HG03103 (cell line): ENCODE results near the gene MEGF11.

Source experiments
- ATAC-seq: cut with Tn5 transposase; IDR thresholded peaks from one replicate; pipeline ENCODE4 v1.9.1; 2021; ENCODE audit warnings: low read depth; ENCODE audit not compliant: unreplicated experiment

Gene MEGF11

DNA sequence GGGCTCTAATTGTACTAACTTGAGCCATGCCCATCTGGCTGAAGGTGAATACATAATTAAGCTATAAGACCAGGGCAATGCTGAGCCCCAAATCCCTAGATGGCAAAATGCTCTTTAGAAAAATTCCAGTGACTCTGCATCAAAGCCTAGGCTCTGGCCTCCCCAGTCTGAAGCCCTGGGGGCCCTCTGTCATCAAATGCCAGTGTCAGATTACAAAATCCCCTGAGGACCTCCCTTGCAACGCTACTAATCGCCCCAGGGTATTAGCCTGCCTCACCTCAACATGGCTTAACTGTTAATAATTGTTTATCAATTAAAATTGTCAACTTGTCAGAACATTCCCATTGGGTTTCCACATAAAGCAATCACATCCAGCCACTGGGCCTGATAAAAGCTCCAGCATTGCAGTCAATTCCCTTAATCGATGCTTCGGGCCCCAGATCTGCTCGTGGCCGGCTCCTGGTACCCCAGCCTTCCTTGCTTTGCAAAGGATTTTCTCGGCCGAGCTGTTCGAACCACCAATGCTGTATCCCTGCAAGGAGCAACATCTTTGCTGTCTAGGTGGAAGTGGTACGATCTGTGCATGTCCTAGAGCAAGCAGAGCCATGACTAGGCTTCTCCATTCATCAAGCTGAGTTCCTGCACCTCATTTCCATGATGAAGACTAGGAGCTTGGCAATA, 151.7 kb downstream of the MEGF11 start:
- no peak for ATAC-seq

DNA sequence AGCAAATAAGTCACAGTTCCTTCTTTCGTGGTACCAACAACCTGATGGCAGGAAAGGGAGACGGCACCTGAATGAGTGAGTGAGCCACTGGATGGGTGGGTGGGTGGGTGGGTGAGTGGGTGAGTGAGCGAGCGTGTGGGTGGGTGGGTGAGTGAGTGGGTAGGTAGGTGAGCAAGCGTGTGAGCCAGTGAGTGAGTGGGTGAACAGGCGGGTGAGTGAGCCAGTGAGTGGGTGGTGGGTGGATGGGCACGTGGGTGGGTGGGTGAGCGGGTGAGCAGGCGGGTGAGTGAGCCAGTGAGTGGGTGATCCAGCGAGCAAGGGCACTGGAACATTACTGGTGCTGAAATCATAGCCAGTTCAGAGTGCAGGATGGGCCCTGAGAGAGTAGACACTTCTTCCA, 152.8 kb downstream of the MEGF11 start:
- no peak for ATAC-seq

DNA sequence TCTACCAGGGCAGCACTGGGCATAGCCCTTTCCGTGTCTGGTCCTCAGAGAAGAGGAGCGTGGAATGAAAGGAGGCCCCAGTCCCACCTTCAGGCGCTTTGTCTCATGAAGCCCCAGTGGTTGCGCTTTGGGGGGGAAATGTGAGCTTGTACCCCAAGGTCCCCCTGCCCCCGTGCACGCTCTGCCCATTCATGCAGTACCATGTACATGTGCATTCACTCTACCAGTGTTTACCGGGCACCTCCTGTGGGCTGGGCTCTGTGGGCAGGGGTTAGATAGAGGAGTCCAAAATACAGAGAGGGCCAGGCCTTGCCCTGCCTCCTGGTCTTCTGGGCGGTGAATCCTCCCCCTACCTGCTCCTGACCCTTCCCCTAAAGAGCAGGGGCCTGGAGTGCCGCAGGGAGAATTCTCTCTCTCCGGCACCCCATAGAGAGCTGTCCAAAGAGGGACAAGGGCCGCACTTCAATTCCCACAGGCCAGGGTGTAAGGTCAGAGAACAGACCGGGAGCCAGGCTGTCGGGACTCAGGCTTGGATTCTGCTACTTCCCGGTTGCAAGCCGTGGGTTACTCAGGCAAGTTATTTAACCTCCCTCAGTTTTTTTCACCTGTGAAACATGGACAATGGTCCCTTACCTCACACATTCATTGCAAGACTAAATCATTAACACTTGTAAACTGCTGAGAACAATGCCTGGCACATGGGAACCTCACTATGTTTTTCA, 153.4 kb downstream of the MEGF11 start:
- ATAC-seq = no peak

DNA sequence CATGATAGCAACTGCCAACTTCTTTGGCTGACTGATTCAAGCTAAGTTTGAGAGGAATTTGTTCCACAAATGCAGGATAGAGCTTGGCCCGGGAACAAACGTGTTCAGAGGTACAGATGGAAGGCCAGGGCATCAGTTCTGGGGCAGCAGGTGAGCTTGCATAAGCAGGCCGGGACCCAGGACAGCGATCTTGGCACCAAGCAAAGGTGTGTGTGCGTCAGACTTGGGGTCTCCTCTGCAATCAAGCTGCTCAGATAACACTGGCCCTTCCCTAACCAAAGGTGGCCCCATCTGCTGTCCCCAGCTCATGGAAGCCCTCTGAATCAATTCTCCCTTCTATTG, 155.6 kb downstream of the MEGF11 start:
- no peak for ATAC-seq

DNA sequence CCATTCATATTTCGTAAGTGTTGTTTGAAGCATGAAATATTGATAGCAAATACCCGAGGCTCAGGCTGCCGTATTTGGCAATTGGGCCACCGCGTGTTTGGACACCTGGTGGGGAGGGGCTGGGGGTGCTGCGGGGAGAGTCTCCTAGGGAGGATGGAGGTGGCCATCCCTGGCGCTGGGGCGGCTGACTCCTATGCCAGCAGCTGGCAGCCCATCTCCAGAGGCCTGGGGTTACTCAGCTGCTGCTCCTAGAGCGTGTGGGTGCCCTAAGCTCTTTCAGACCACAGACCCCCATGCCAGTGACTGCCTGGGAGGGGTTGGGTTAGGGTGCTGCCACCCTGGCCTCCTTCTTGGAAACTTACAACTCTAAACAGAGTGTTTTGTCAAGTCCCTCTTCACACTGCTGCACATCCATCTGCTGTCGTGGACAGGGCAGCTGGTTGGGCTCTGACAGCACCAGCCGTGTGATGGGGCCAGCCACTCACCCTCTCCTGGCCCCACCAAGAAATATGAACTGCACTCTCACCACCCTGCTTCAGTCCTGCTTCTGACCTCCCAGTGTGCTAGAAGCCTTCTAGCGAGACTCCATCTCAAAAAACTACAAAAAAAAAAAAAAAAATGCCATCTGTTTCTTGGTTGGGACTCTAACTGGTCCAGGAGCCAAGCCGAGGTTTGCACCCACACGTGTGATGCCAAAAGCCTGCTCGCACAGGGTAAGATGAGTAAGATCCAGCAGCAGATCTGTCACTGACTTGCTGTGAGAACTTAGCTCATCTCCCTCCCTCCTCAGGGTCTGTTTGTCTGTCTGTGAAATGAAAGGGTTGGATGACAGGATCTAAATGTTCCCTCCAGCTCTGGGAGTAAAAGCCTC, 156.2 kb downstream of the MEGF11 start:
- no peak for ATAC-seq

DNA sequence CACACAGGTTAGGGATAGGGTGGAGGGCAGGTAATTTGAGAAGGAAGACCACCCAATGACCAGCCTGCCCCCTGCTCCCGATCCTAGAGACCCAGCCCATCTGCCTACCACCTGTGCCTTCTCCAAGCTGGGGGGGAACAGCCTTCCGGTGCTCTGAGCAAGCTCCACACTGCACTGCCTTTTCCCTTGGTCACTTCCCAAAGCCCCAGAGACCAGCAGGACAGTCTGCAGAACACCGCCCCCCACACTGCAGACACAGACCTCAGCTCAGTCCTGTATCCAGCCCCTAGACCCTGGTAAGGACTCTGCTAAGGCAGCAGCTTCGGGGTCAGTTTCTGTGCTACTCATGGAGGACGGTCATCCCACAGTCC, 156.9 kb downstream of the MEGF11 start:
- ATAC-seq = no peak

DNA sequence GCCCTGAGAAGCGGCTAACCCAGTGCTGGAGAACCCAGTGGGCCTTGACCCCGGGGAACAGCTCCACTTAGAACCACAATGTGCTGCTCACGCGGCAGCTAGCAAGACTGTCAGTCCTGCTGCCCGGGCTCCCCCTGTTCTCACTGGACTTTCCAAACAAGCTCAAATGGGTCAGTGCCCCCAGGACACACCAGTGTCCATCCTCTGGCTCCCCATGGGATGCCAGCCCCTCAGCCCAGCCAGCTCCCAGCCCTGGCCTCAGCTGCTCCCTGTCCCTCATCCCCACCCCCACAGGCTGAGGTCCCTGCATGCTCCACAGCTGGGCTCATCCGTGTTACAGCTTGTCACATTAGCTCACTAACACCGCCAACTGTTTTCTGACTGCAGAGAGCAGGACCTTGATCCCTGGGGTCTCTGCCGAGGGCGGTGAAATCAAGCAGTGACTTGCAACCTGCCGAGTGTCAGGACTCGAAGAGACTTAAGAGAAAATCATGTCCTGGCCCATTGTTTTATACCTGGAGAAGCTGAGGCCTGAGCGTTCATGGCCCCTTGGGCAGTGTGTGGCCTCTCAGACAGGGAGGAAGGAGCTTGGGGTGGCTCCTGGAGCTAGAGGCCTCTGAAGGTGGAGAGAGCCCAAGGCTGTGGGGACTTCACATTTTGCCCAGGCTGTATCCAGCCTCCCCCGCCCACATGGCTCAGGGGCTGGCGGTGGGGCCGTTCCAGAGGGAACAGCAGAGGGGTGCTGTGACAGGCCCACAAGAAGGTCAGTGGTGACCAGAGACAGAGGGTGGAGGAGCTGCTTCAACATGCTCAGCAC, 157.5 kb downstream of the MEGF11 start:
- ATAC-seq = no peak

DNA sequence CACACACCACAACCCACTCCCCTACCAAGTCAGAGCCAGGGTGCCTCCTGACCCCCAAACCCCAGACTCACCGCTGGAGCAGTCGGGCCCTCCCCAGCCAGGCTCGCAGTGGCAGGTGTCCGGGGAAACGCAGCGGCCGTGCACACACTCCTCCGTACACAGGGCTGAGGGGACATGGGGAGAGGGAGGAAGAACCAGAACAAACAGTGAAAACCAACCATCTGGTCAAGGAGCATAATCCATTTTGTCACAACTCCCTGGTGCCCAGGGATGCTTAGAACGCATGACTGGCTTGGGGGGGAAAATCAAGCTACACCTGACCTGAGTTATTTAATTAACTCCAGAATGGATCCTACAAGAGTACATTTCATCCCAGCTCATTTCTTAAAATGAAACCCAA, 159.2 kb downstream of the MEGF11 start:
- ATAC-seq = no peak

DNA sequence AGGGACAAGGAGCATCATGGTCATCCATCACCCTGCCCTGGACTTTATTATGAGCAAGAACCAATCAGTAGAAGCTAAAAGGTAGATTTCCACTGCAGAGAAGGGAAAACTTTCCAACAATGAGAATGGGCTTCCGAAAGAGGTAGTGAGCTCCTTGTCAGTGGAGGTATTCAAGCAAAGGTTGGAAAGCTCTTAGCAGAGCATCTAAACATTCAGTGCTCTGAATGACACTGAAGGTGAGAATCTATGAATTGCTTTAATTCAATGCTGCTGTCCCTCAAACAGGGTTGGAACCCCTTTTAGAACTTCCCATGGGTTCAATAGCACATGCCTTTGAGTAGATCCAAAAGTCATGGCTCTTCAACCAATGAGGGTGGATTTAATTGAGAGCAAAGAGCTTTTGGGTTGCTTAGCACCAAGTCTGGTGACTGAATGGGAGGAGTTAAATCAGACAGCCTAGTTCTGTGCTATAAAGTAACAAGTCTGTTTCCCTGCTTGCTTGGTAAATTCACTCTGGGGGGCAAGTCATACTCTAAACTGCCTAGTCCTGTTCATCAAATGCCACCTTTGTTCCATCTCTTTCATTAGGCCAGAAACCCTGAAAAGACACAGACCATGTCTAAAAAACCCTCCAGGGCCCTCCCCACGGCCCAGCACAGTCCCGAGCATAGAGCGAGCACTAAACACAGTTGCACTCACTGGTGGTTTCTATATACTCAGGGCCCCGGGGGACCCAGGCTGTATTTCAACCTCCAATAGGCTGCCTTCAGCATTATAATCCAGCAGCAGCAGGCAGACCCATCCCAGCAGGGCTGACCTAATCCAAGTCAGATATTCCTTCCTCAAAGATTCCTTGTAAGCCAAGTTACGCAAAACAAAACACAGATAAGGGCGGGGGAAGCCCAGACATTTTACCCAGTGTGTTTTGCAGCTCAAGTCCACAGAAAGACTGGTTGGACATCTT, 161.2 kb downstream of the MEGF11 start:
- ATAC-seq = no peak

DNA sequence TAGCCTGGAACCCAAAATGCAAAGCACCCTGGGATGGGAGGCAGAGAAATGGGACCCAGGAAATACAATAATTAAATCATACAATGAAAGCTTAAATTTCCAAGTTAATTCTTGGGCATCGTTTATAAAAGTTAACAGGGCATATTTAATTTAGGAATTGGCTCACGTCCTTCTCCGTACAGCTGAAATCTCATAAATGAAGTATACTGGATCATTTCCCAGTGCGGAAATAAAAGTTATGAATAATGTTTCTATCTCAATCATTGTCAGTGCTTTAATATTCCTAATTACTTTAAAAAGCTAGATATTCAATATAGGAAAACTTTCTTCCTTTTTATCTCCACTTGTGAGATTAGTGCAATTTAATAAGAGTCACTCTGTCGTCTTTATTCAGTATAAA, 164.0 kb downstream of the MEGF11 start:
- ATAC-seq = no peak

DNA sequence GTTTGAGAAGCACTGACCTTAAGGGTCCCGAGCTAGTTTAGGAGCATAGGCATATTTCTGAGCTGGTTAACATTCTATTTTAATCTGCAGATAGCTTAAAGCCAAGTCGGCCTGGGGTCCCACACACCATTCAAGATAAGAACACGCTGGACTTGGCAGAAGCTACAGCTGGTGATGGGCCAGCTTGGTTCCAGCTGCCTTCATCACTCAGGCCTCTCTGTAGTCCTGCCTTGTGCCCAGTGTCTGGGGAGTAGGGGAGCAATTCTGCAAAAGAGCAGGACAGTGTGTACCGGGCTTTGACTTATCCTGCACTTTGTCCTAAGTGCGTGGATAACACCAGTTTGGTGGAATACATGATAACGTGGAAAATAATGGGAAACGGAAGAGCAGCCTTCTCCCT, 164.5 kb downstream of the MEGF11 start:
- no peak for ATAC-seq

DNA sequence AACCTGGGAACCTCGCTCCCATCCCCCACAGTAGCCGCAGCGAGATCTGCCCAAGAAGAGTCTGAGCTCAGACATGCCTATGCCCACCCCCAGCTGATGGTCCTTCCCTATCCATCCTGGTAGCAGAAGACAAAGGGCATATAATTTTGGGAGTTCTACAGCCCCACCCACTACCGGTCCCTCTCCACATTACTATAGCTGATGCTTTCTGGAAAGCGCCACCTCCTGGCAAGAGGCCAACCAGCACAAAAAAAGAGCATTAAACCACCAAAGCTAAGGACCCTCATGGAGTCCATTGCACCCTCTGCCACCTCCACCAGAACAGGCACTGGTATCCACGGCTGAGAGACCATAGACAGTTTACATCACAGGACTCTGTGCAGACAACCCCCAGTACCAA, 168.4 kb downstream of the MEGF11 start:
- no peak for ATAC-seq

DNA sequence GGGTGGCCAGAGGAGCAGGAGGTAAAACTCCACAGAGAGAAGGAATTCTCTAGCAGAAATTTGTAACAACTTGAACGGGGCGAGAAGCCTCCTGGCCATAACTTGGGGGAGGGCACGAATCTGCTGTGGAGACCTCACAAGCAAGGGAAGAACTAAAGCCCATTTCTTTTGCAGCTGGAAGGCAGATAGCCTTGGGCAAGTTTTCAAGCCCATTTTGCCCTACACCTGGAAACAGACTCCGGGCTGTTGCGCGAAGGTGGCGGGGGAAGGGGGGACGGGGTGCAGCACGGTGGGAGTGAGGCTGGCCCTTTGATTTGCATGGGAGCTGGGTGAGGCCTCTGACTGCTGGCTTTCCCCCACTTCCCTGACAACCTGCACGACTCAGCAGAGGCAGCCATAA, 168.8 kb downstream of the MEGF11 start:
- no peak for ATAC-seq

DNA sequence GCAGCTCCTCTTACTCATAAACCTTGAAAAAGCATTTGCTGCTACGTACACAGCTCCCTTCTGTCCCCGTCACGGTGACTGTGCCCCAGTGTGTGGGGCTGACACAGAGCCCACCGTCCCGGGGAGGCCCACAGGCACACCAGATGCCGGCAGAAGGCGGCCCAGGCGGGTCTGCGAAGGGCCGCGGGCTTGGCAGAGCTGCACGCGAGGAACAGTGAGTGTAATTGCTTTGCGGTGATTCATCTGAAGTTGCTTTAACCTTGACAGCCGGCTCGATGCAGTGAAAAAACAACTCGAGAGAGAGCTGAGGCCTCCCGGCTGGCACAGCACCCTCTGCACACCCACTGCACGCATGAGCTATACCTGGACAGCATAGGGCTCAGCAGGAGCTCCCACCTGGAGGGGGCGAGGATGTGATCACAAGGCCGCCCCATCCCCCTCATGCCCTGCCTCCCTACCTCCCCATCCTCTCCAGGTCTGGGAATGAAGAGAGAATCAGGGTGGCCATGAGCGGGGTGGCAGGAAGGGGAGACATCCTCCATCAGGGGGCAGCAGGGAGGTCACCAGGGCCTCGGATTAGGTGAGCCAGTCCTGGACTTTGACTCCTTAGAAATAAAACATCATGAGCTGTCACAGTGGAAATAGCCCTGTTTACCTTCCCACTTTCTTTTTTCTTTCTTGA, 172.7 kb downstream of the MEGF11 start:
- ATAC-seq = no peak

DNA sequence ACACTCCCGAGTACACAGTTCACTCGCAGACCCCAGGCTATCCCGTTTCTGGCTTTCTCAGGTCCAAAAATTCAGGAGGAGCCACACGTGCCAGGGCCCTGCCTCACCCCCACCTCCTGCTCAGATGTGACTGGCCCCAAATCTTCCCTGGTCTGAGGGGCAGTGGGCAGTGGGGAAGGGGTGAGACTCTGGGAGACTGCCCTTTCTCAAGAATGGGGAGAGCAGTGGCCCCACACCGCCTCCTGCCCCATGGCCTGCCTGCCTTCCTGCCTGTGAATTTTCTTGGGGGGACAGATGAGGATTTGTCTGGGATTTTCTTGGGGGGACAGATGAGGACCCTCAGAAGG, 174.6 kb downstream of the MEGF11 start:
- ATAC-seq = no peak

DNA sequence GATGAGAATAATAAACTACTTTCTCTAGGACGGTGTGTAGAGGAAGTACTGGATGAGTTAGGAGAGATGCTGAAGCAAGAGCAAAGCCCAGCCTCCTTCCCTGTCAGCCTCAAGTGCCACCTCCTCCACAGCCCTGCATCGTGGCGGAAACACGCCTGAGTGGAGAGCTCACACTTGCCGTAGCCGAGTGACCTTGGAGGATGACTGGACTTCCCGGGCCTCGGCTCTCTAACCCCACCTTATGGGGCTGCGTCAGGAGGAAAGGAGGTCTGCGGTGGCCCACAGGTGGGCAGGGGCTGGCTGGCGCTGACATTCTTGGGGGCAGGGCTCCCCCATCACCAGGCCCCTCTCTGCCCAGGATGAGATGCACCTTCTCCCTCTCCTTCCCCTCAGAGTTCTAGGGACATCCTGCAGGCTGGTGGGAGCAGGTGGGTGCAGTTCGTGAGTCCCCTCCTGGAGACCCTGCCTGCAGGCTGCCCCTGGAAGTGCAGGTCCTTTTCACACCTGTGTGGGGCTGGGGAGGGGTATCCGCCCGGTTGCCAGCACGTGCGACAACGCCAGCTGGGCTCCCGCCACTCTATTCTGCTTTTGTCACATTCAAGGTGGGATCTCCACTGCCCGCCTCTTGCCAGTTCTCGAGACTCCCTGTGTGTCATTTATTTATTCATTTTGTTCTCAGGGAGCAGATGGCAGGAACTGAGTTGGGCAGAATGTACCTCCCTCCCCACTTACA, 175.2 kb downstream of the MEGF11 start:
- ATAC-seq = no peak

DNA sequence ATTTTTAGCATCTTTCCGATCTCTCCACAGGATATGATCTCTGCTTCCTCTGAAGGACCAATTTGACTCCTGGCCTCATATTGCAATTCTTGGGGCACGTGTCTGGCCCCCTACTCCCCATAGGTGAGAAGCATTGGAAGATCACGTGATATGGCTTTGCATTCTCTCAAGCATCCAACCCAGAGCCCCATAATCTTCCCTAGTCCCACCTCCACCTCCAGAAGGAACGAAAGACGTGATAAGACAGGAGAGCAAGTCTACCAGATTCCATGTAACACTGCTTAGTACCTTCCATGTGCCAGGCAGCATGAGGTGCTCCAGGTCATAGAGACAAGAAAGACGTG, 176.3 kb downstream of the MEGF11 start:
- no peak for ATAC-seq

DNA sequence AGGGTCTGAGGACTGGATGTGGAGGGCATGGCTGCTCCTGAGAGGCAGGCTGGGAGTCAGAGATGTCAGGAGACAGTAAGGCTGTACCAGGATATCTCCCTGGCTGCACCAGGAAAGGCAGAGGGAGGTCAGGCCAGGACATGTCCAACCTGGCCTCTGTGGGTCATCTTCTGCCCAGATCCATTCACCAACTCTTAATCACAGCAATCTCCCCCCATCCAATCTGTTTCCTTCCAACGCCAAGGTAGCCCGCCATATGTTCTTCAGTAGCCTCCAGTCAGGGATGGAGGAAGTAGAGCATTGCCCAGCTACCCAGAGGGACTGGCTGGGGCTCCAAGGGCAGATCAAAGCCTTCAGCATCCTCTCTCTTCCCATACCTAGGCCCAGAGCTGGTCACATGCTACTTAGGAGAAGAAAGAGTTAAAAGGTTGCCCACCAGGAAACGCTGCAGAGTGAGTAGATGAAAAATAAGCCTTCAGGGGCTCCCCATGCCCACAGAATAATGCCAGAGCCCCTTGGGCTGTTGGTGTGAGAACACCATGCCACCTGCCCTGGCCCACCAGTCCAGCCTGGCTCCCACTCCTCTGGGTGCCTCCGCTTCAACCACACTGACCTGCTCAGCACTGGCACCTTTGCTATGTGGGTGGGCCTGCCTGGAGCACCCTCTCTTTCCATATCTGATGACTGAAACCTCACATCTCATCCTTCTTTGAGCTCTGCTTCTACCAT, 176.8 kb downstream of the MEGF11 start:
- ATAC-seq = no peak
